Posterior vena cava (tissue), 2 donors: ENCODE results near the gene BPIFA1. TPM values are rescaled to one million over a fixed set of nuclear protein-coding genes. Genes with fewer than 3 reads are reported as not detected.

Experiments used
- DNase-seq: peaks from one replicate; pipeline ENCODE4 v3.0.0-alpha.2; 2020; ENCODE audit warnings: low spot score
- intact Hi-C, 2 donors: fragments of 100-400 bp; cut with DNase I; formaldehyde crosslinking; loops; one replicate each; pipeline versions ENCODE4 v1.14.1 to v1.14.2; 2022 to 2023
- total RNA-seq, 2 donors: library from RNA; stranded (reverse); fragmentation: NEBNext Ultra II Directional; extraction: Animal tissue kit (Norgen Biotek cat#: 25700); gene quantifications; one replicate each; pipeline ENCODE4 v1.2.1, GENCODE V29; 2021
- donor health status: DM: yes; HTN: yes; CAD: no.
- donor health status: DM: yes; HTN: yes; CAD: no.

Gene BPIFA1
- total RNA-seq, 2 donors from 2014 or later: not detected

GRCh38 chr20:33237989-33238388, 2.2 kb downstream of the BPIFA1 start:
- peak; percentile 30 for DNase-seq
- intact Hi-C loops: no loop called here

DNA sequence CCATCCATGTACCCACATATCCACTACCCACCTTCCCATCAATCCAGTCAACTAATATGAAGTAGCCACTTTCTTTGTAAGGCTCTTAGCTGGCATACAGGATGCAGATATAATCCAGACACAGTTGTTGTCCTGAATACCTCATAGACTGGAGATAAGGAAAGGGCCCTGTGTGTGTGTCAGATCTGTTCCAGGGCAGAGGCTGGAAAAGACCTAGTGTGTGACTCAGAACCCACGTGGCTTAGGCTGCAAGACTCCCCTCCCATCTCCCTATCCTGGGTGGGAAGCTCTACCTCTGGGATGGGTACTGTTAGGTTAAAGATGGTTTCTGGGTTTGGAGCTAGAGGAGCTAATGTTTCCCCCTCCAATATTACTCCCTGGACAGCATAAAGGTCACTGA, 3.6 kb downstream of the BPIFA1 start:
- DNase-seq: no peak
- intact Hi-C loops: no loop called here

- no peak for DNase-seq
- intact Hi-C loops: no loop called here
Observed at GRCh38 chr20:33239979-33240736, 4.4 kb downstream of the BPIFA1 start.

GRCh38 chr20:33240923-33241322, 5.1 kb downstream of the BPIFA1 start:
- DNase-seq: no peak

GRCh38 chr20:33242319-33243100, 6.7 kb downstream of the BPIFA1 start:
- no peak for DNase-seq
- intact Hi-C loops: no loop called here

More at GRCh38 chr20:33240923-33241322, 5.1 kb downstream of the BPIFA1 start:
- intact Hi-C loops: no loop called here

DNA sequence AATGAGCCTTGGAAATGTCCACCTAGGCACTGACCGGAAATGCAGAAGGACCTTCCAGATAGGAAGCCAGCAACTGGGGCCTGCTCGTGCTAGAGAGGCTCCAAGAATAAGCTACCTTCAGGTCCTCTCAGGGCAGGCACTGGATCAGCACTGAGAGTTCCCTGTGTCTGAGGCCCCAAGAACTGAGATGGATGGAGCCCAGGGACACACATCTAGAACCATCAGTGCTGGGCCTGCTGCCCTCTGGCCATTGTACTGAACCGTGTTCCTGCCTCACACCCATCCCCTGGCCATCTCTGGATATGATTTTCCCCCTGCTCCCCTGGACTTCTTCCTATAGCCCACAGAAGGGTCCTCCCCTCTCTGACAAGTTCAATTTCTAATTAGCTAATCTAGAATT, 10.3 kb downstream of the BPIFA1 start:
- intact Hi-C loops: no loop called here
- DNase-seq: no peak

- DNase-seq: no peak
- intact Hi-C loops: no loop called here
Observed at GRCh38 chr20:33249456-33249855, 13.7 kb downstream of the BPIFA1 start.

DNA sequence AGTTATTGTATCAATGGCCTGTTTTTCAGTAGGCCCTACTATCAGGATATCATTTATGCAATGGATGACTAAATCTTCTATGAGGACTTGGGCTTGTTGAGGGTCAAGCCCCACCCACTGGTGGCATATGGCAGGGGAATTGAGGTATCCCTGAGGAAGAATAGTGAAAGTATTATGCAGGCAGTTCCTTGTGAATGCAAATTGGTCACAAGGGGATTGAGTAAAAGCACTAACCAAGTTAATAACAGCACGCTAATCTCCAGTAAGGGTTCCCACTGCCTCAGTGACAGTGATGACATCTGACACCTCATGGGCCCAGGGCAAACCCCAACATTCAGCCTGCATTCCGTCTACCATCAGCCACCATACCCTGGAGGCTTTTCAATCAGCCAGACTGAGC, 14.9 kb downstream of the BPIFA1 start:
- intact Hi-C loops: no loop called here
- no peak for DNase-seq

DNA sequence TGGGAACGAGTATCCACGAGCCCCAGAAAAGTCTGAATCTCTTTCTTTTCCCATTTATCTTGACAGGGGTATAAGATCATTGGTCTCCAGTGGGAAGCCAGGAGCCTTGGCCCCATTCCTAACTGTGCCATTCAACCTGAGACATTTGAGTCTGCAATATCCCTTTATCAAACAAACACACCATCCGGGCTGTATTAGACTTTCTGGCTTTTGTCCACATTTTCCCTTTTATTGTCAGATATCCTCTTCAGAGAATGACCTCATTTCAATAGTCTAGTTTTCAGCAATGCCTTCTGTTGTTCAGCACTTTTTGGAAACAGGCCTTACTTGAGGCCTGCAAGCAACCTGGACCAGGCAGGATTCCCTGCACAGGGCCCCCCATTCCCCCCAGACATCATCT, 15.7 kb downstream of the BPIFA1 start:
- DNase-seq: no peak
- intact Hi-C loops: no loop called here

DNA sequence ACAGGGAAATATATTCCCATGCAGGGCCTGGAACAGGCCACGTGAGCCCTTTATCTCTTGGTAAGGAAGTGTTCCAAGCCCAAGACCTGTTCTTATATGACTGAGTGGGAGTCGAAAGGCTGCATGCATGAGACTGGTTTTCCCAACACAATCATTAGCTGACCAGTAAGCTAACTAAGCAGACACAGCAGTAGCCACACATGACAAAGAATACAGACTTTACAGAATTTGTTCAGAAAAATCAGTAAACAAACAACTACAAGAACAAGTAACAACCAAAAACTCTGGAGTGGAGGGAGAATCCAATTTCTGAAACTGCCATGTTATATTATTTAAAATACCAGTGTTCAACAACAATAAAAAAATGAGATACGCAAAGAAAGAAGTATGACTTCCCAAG, 16.7 kb downstream of the BPIFA1 start:
- no peak for DNase-seq
- intact Hi-C loops: no loop called here

- intact Hi-C loops: no loop called here
- DNase-seq: no peak
Observed at GRCh38 chr20:33255005-33255404, 19.2 kb downstream of the BPIFA1 start.

DNA sequence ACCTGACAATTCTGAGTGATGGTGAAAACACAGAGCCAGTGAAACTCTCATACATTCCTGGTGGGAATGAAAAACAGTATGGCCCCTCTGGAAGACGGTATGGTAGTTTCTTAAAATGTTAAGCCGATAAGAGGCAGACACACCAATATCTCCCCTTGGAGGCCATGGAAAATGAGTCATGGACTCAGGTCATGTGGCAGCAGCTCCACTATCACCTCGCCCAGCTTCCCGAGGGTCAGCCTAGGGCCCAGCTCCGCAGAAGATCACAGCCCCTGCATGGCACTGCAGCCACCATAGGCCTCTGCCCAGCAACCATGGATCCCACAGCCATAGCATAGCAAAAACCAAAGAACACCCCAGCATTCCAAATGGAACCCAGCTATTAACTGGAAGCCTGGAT, 21.4 kb downstream of the BPIFA1 start:
- intact Hi-C loops: no loop called here
- DNase-seq: no peak

GRCh38 chr20:33259371-33259770, 23.6 kb downstream of the BPIFA1 start:
- DNase-seq: no peak
- intact Hi-C loops: loop anchor here in 1 of 2 donors (2.0 kb wide), 1 partner anchor 13 kb away; no protein-coding TSS in a partner anchor

GRCh38 chr20:33261465-33261864, 25.7 kb downstream of the BPIFA1 start:
- intact Hi-C loops: no loop called here
- DNase-seq: no peak

- no peak for DNase-seq
- intact Hi-C loops: no loop called here
Observed at GRCh38 chr20:33262658-33263065, 26.9 kb downstream of the BPIFA1 start.

GRCh38 chr20:33263784-33264183, 28.0 kb downstream of the BPIFA1 start:
- intact Hi-C loops: no loop called here
- no peak for DNase-seq

DNA sequence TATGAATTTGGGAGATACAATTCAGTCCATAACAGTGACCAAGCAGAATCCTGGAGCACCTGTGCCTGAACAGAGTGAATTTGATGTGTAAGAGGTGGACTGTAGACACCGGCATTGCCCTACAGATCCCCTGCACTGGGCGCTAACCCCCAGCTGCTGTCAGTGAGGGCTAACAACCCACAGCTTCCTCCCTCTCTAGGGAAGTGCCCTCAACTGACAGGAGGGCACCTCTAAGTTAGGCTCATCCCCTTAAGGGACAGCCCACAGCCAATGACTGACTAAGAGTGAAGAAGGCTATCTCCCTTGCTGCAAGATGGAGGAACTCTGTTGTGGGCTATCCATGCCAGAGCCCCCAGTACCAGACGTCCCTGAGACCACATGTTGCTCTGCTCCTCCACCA, 31.9 kb downstream of the BPIFA1 start:
- DNase-seq: no peak
- intact Hi-C loops: no loop called here

- intact Hi-C loops: loop anchor here in 1 of 2 donors (2.0 kb wide), 1 partner anchor 14 kb away; no protein-coding TSS in a partner anchor
- no peak for DNase-seq
Observed at GRCh38 chr20:33272155-33272873, 36.5 kb downstream of the BPIFA1 start.

DNA sequence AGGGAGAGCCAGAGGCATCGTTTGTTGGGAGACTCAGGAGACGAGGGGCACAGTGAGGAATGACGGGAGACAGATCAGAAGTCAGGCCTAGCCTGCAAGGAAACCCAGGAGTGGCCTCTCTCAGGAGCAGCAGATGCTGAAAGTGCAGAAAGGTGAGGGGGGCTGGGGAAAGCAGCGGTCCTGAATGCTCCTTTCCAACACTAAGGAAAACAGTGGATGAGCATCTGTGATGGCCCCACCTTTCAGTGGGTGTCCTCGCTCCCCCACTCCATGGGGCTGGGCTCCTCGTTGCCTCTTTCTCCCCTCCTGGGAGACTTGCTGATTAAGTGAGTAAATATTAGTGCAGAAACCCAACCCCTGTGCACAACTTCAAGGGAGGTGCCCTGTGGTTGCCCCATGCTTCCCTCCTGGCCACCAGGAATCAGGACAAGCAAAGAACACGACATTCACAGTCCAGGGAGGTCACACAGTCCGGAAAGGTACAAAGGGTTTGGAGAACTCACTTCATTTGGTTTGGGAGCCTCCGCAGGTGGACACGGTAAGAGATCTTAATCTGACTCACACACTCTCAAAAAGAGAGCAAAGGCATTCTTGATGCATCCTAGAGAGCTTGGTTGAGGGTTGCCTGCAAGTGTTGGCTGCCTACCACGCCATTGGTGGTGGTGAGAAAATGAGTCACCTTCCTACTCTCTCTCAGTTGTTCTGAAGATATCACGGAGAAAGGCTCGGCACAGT, 37.5 kb downstream of the BPIFA1 start:
- DNase-seq: no peak
- intact Hi-C loops: loop anchor here in 1 of 2 donors (2.0 kb wide), 1 partner anchor 14 kb away; no protein-coding TSS in a partner anchor
